HepG2 (cell line): ENCODE data around the gene ENO3. TPM values are rescaled to one million over a fixed set of nuclear protein-coding genes. Genes with fewer than 3 reads are reported as not detected.

Source experiments
- DNMT3B ChIP-seq: conservative IDR thresholded peaks from 2 replicates; pipeline ENCODE4 v1.6.1; 2016; ENCODE audit warnings: missing biosample characterization, control low read depth
- FIP1L1 ChIP-seq: fragments of 200-400 bp; formaldehyde crosslinking; IDR thresholded peaks from 2 replicates; pipeline ENCODE4 v1.6.1; 2018; ENCODE audit warnings: low read depth, mild to moderate bottlenecking, low read length, moderate library complexity, borderline replicate concordance; ENCODE audit not compliant: insufficient read depth
- GABPA ChIP-seq, 2 experiments: IDR thresholded peaks; 2 replicates each; pipeline ENCODE4 v1.6.1; 2011 to 2016; ENCODE audit warnings: low read depth in 2 of 2, low read length in 1 of 2, missing biosample characterization in 1 of 2, missing genetic modification characterization in 1 of 2
- REL ChIP-seq: sonication (generic); formaldehyde crosslinking; conservative IDR thresholded peaks from 2 replicates; pipeline ENCODE4 v1.8.0; 2022; ENCODE audit warnings: mild to moderate bottlenecking, missing genetic modification reagents, moderate library complexity
- SIX1 ChIP-seq: sonication (generic); formaldehyde crosslinking; IDR thresholded peaks from 2 replicates; pipeline ENCODE4 v1.4.0; 2020; ENCODE audit warnings: missing genetic modification reagents, borderline replicate concordance
- TEAD3 ChIP-seq: optimal IDR thresholded peaks from 2 replicates; pipeline ENCODE3; 2016; ENCODE audit warnings: borderline replicate concordance
- ZBTB7A ChIP-seq: sonication (generic); formaldehyde crosslinking; IDR thresholded peaks from 2 replicates; pipeline ENCODE4 v1.8.0; 2022; ENCODE audit warnings: mild to moderate bottlenecking, missing genetic modification reagents
- ZNF234 ChIP-seq: sonication (generic); formaldehyde crosslinking; conservative IDR thresholded peaks from 2 replicates; pipeline ENCODE4 v1.5.1; 2020; ENCODE audit warnings: mild to moderate bottlenecking, missing genetic modification reagents
- ZNF577 ChIP-seq: sonication (generic); formaldehyde crosslinking; IDR thresholded peaks from 2 replicates; pipeline ENCODE4 v1.4.0; 2020; ENCODE audit warnings: mild to moderate bottlenecking, low read depth, missing genetic modification reagents, borderline replicate concordance
- ZSCAN30 ChIP-seq: sonication (generic); formaldehyde crosslinking; IDR thresholded peaks from 2 replicates; pipeline ENCODE4 v1.5.0; 2020; ENCODE audit warnings: mild to moderate bottlenecking, missing genetic modification reagents
- polyA plus RNA-seq, 8 experiments: library from polyadenylated mRNA; depleted of rRNA in 3 of 8; stranded (reverse) in 7 of 8; unstranded in 1 of 8; fragments of >200 nt; fragmentation: Illumina TruSeq in 4 of 8; extraction: Trizol in 4 of 8; gene quantifications; 2 replicates each; pipeline versions ENCODE4 v1.2.1 to v1.2.3, GENCODE V29; 2011 to 2016; ENCODE audit warnings: low read depth in 4 of 8, missing spikeins in 1 of 8, mixed read lengths in 1 of 8; ENCODE audit not compliant: insufficient read depth in 1 of 8
- total RNA-seq, 5 experiments: library from RNA; depleted of rRNA; stranded (reverse); fragments of >200 nt; fragmentation: Illumina TruSeq; extraction: Trizol; gene quantifications; 2 replicates each; pipeline ENCODE4 v1.2.3, GENCODE V29; 2016; ENCODE audit warnings: low read depth in 1 of 5
- TF ChIP-seq, protein P1 (sequence below): sonication (generic); formaldehyde crosslinking; IDR thresholded peaks from 2 replicates; pipeline ENCODE4 v1.4.0; 2020; ENCODE audit warnings: mild to moderate bottlenecking, missing genetic modification reagents, borderline replicate concordance
- TF ChIP-seq, protein P2 (sequence below): sonication (generic); formaldehyde crosslinking; IDR thresholded peaks from 2 replicates; pipeline ENCODE4 v1.4.0; 2020; ENCODE audit warnings: low read depth, mild to moderate bottlenecking, missing genetic modification reagents
- TF ChIP-seq, protein P3 (sequence below): sonication (generic); formaldehyde crosslinking; IDR thresholded peaks from 2 replicates; pipeline ENCODE4 v1.5.0; 2020; ENCODE audit warnings: mild to moderate bottlenecking, low read depth, missing genetic modification reagents, borderline replicate concordance
- TF ChIP-seq, protein P4 (sequence below): sonication (generic); formaldehyde crosslinking; IDR thresholded peaks from 2 replicates; pipeline ENCODE4 v1.5.0; 2020; ENCODE audit warnings: missing genetic modification reagents
- TF ChIP-seq, protein P5 (sequence below), 2 experiments: IDR thresholded peaks; 2 replicates each; pipeline ENCODE4 v1.6.1; 2011 to 2012; ENCODE audit warnings: low read length in 2 of 2, borderline replicate concordance in 1 of 2, low read depth in 1 of 2, mild to moderate bottlenecking in 1 of 2, moderate library complexity in 1 of 2

ENO3 gene
- total and polyA plus RNA-seq, 2 of the 13 experiments (the other 11 are each of a cell fraction or from before 2014, with no cell fraction given) = 59.8 to 69.8 TPM

DNA sequence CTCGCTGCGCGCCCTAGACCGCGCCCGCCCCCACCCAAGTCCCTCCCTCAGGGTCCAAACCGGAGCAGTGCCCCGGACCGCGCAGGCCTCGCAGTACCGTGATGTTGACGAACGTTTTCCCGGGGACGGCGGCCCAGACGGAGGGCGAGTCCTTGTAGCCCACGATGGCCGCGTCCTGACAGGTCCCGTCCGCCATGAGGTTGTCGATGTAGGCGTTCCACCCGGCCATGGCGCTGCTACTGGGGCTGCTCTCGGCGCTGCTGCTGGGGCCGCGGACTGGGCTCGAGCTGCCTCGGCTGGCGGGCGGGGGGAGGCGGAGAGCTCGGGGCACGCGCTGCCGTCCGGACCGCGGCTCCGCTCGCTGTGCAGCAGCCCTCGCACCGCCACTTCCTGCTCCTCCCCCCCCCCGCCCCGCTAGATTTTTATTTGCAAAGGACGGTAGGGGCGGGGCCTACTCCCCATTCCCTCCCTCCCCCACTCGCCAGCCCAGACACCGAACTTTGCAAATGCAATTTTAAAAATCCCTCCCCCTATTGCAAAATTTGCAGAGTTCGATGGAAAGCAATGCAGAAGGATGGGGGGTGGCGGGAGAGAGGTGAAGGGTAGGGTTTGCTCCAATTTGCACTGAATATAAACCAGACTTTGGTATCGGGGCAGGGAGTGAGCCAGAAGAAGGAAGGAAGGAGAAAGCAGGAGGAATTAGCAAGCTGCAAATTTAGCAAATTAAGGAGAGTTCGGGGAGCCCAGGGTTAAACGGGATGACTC lies 2.6 kb upstream of the ENO3 start, which contains the start of gene PFN1 (continued):
- TF ChIP-seq, protein P1, sequence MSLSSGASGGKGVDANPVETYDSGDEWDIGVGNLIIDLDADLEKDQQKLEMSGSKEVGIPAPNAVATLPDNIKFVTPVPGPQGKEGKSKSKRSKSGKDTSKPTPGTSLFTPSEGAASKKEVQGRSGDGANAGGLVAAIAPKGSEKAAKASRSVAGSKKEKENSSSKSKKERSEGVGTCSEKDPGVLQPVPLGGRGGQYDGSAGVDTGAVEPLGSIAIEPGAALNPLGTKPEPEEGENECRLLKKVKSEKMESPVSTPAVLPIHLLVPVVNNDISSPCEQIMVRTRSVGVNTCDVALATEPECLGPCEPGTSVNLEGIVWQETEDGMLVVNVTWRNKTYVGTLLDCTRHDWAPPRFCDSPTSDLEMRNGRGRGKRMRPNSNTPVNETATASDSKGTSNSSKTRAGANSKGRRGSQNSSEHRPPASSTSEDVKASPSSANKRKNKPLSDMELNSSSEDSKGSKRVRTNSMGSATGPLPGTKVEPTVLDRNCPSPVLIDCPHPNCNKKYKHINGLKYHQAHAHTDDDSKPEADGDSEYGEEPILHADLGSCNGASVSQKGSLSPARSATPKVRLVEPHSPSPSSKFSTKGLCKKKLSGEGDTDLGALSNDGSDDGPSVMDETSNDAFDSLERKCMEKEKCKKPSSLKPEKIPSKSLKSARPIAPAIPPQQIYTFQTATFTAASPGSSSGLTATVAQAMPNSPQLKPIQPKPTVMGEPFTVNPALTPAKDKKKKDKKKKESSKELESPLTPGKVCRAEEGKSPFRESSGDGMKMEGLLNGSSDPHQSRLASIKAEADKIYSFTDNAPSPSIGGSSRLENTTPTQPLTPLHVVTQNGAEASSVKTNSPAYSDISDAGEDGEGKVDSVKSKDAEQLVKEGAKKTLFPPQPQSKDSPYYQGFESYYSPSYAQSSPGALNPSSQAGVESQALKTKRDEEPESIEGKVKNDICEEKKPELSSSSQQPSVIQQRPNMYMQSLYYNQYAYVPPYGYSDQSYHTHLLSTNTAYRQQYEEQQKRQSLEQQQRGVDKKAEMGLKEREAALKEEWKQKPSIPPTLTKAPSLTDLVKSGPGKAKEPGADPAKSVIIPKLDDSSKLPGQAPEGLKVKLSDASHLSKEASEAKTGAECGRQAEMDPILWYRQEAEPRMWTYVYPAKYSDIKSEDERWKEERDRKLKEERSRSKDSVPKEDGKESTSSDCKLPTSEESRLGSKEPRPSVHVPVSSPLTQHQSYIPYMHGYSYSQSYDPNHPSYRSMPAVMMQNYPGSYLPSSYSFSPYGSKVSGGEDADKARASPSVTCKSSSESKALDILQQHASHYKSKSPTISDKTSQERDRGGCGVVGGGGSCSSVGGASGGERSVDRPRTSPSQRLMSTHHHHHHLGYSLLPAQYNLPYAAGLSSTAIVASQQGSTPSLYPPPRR (CRISPR knock-in tag) = 0 out of 2 replicates have a peak, but pooled peaks have one; percentile 47
- peak; percentile 0 for TF ChIP-seq TEAD3 (CRISPR knock-in tag)
- TF ChIP-seq ZNF577 (CRISPR knock-in tag) = no peak
- no peak for TF ChIP-seq FIP1L1
- TF ChIP-seq, protein P2, sequence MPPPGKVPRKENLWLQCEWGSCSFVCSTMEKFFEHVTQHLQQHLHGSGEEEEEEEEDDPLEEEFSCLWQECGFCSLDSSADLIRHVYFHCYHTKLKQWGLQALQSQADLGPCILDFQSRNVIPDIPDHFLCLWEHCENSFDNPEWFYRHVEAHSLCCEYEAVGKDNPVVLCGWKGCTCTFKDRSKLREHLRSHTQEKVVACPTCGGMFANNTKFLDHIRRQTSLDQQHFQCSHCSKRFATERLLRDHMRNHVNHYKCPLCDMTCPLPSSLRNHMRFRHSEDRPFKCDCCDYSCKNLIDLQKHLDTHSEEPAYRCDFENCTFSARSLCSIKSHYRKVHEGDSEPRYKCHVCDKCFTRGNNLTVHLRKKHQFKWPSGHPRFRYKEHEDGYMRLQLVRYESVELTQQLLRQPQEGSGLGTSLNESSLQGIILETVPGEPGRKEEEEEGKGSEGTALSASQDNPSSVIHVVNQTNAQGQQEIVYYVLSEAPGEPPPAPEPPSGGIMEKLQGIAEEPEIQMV = peak; percentile 42; the same call in 1 of the 2 replicates
- TF ChIP-seq ZNF234 (CRISPR knock-in tag) = 0 out of 2 replicates have a peak, but pooled peaks have one; percentile 88
- TF ChIP-seq, protein P3, sequence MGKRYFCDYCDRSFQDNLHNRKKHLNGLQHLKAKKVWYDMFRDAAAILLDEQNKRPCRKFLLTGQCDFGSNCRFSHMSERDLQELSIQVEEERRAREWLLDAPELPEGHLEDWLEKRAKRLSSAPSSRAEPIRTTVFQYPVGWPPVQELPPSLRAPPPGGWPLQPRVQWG = no peak
- TF ChIP-seq, protein P4, sequence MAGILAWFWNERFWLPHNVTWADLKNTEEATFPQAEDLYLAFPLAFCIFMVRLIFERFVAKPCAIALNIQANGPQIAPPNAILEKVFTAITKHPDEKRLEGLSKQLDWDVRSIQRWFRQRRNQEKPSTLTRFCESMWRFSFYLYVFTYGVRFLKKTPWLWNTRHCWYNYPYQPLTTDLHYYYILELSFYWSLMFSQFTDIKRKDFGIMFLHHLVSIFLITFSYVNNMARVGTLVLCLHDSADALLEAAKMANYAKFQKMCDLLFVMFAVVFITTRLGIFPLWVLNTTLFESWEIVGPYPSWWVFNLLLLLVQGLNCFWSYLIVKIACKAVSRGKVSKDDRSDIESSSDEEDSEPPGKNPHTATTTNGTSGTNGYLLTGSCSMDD (CRISPR knock-in tag) = no peak
- TF ChIP-seq GABPA (IDR thresholded peaks at IDR 0.05; ENCODE audit: low read depth, low read length) = peak; percentile 56
- peak; percentile 68 for TF ChIP-seq GABPA (CRISPR knock-in tag; IDR thresholded peaks at IDR 0.05; ENCODE audit: low read depth)
- TF ChIP-seq, protein P5, sequence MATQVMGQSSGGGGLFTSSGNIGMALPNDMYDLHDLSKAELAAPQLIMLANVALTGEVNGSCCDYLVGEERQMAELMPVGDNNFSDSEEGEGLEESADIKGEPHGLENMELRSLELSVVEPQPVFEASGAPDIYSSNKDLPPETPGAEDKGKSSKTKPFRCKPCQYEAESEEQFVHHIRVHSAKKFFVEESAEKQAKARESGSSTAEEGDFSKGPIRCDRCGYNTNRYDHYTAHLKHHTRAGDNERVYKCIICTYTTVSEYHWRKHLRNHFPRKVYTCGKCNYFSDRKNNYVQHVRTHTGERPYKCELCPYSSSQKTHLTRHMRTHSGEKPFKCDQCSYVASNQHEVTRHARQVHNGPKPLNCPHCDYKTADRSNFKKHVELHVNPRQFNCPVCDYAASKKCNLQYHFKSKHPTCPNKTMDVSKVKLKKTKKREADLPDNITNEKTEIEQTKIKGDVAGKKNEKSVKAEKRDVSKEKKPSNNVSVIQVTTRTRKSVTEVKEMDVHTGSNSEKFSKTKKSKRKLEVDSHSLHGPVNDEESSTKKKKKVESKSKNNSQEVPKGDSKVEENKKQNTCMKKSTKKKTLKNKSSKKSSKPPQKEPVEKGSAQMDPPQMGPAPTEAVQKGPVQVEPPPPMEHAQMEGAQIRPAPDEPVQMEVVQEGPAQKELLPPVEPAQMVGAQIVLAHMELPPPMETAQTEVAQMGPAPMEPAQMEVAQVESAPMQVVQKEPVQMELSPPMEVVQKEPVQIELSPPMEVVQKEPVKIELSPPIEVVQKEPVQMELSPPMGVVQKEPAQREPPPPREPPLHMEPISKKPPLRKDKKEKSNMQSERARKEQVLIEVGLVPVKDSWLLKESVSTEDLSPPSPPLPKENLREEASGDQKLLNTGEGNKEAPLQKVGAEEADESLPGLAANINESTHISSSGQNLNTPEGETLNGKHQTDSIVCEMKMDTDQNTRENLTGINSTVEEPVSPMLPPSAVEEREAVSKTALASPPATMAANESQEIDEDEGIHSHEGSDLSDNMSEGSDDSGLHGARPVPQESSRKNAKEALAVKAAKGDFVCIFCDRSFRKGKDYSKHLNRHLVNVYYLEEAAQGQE (IDR thresholded peaks at IDR 0.05; ENCODE audit: borderline replicate concordance in 1 of 2, low read depth in 1 of 2, low read length in 2 of 2) = peak in 1 of 2 experiments; percentile 44; a peak in 1 of 4 replicates
- TF ChIP-seq ZBTB7A (CRISPR knock-in tag) = 0 out of 2 replicates have a peak, but pooled peaks have one; percentile 37
- peak; percentile 21; the same call in 1 of the 2 replicates for TF ChIP-seq ZSCAN30
- TF ChIP-seq REL = peak; percentile 94
- no peak for TF ChIP-seq DNMT3B (CRISPR knock-in tag)
- TF ChIP-seq SIX1 (CRISPR knock-in tag) = no peak
